ENCODE data around the gene RP9. TPM values are rescaled to one million over a fixed set of nuclear protein-coding genes. Genes with fewer than 3 reads are reported as not detected.
A peak's percentile ranks its signal among the peaks of the same experiment; 100 is the strongest.

Gene RP9
- total and polyA plus RNA-seq, 2 of the 13 experiments (the other 11 are each of a cell fraction or from before 2014, with no cell fraction given), result 14.2 to 18.6 TPM

GRCh38 chr7:33059635-33060034 is 49.6 kb downstream of the RP9 start:
- Histone ChIP-seq H3K36me3 (replicated peaks in 1 of 2; ENCODE audit: control insufficient read depth in 1 of 2, insufficient read depth in 2 of 2, low read length in 2 of 2) (no peaks in the 10 kb centered on the region; a peak in 1 of 5 replicates), H3K9me3 (ENCODE audit: low read length) (no peaks in the 10 kb centered on the region), H3K27me3 (ENCODE audit: control insufficient read depth in 1 of 2, insufficient read depth in 2 of 2, low read length in 2 of 2) (no peaks in the 10 kb centered on the region), H3K4me3 (replicated peaks in 1 of 3; ENCODE audit: insufficient read depth in 1 of 3, low read depth in 2 of 3, low read length in 3 of 3) (peak overlapping the region in 1 of 3 experiments; percentile 5; a peak in 1 of 6 replicates), H3K4me1 (ENCODE audit: insufficient read depth, low read length) (peaks cover 56% of the 10 kb centered on the region), H4K20me1 (ENCODE audit: insufficient read depth, low read length) (peaks cover 18% of the 10 kb centered on the region), H3K27ac (ENCODE audit: extremely low read length, insufficient read depth, low read length) (peak overlapping the region; percentile 34), H3K79me2 (ENCODE audit: insufficient read depth, low read length) (peaks cover 75% of the 10 kb centered on the region), H3K9ac (ENCODE audit: insufficient read depth, low read depth, low read length) (no peak overlapping the region), H2AFZ (ENCODE audit: low read length) (no peak overlapping the region), H3K4me2 (ENCODE audit: low read depth, low read length) (peak overlapping the region; percentile 84)
- DNase-seq (ENCODE audit: low spot score) (no peak), ATAC-seq (no peak), FAIRE-seq (no peak)
- in situ Hi-C loops (cut with HindIII; ENCODE audit: extremely low pct_ligation_motif_present, low pct_unique_long_range_greater_than_20kb), result no loop called here
- CTCF ChIA-PET (ENCODE audit: low intra/inter-chr PET ratio, low total read pairs), result no interaction called here
- POLR2A ChIA-PET, result no interaction called here
- no TSS peak for BruUV-seq (replicated peaks)
- intact Hi-C loops (cut with micrococcal nuclease; ENCODE audit: unreplicated experiment), result loop anchor here (5.0 kb wide), 2 partner anchors 102 to 567 kb away; partner anchors contain the start of genes FKBP9 and LSM5
- TF ChIP-seq CREBL2 (CRISPR knock-in tag; IDR thresholded peaks at IDR 0.05; ENCODE audit: borderline replicate concordance), result no peak
- TF ChIP-seq, protein P1, sequence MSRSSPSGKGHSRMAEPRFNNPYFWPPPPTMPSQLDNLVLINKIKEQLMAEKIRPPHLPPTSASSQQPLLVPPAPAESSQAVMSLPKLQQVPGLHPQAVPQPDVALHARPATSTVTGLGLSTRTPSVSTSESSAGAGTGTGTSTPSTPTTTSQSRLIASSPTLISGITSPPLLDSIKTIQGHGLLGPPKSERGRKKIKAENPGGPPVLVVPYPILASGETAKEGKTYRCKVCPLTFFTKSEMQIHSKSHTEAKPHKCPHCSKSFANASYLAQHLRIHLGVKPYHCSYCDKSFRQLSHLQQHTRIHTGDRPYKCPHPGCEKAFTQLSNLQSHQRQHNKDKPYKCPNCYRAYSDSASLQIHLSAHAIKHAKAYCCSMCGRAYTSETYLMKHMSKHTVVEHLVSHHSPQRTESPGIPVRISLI (CRISPR knock-in tag; IDR thresholded peaks at IDR 0.05; ENCODE audit: borderline replicate concordance), result no peak
- peak; percentile 93 for TF ChIP-seq ZNF317 (CRISPR knock-in tag; IDR thresholded peaks at IDR 0.05)
- TF ChIP-seq SCMH1 (CRISPR knock-in tag; IDR thresholded peaks at IDR 0.05; ENCODE audit: borderline replicate concordance), result no peak
- TF ChIP-seq, protein P2, sequence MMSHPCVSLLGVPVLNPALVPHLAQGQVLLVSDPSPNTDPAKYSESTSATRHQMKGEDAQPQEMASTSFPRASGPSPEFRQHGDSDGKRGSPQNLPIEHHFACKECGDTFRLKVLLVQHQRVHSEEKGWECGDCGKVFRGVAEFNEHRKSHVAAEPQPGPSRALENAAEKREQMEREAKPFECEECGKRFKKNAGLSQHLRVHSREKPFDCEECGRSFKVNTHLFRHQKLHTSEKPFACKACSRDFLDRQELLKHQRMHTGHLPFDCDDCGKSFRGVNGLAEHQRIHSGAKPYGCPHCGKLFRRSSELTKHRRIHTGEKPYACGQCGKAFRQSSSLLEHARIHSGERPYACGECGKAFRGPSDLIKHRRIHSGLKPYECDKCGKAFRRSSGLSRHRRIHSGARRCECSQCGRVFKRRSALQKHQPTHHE (CRISPR knock-in tag; IDR thresholded peaks at IDR 0.05; ENCODE audit: borderline replicate concordance), result no peak
- 57% methylated on average over 4 of the region's 4 CpGs for WGBS (ENCODE audit: low lambda C conversion rate)
